ENCODE measurements around the gene WDR6.

DNA sequence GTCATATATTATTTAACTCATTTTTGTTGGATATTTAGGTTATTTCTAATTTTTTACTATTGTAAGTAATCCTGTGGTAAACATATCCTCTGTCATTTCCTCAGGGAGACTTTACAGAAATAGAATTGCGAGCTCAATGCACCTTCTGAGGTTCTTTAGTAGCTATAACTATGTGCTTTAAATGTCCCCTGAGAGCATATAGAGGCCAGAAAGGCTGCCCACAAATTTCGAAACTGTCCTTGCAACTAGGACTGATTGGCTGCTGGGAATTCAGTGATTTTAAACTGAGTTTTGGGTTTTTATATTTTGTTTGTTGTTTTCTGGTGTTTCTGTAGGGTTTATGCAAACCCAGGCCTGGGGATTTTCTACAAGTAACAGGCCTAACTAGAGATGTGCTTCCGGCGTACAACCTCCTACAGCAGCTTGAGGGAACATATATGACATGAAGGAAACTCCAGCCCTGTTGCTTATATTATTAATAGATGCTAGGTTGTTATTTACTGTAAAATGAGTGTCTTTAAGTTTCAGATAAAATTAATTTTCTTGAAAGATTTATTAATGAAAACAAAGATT lies 46.3 kb upstream of the WDR6 start:
- TF ChIP-seq NR3C1 (CRISPR knock-in tag; IDR thresholded peaks at IDR 0.05) (no peak), HIVEP1 (CRISPR knock-in tag; IDR thresholded peaks at IDR 0.05) (no peak), ZFX (CRISPR knock-in tag; IDR thresholded peaks at IDR 0.05) (no peak), ETV6 (IDR thresholded peaks at IDR 0.05; ENCODE audit: borderline replicate concordance in 1 of 2, low read depth in 2 of 2, low read length in 1 of 2) (no peak), ETV6 (CRISPR knock-in tag; IDR thresholded peaks at IDR 0.05; ENCODE audit: borderline replicate concordance) (no peak), ZNF274 (IDR thresholded peaks at IDR 0.05; ENCODE audit: borderline replicate concordance, low read depth, low read length) (no peak), EWSR1 (IDR thresholded peaks at IDR 0.05; ENCODE audit: borderline replicate concordance, low read depth, partially characterized antibody) (no peak), JUN (IDR thresholded peaks at IDR 0.05; ENCODE audit: borderline replicate concordance, low read depth, low read length) (no peak), JUN (CRISPR knock-in tag; IDR thresholded peaks at IDR 0.05; ENCODE audit: borderline replicate concordance) (no peak), POLR2AphosphoS5 (IDR thresholded peaks at IDR 0.05; ENCODE audit: control insufficient read depth, insufficient read depth, low read depth, low read length) (no peak), RCOR1 (IDR thresholded peaks at IDR 0.05; ENCODE audit: borderline replicate concordance in 1 of 2, low read depth in 2 of 2, low read length in 2 of 2) (no peak)
